GM19467 (cell line): ENCODE data around the gene ELOVL1.

Experiments used
- ATAC-seq: cut with Tn5 transposase; IDR thresholded peaks from one replicate; pipeline ENCODE4 v1.9.1; 2021; ENCODE audit warnings: mild to moderate bottlenecking, moderate library complexity; ENCODE audit not compliant: unreplicated experiment

ELOVL1 gene

DNA sequence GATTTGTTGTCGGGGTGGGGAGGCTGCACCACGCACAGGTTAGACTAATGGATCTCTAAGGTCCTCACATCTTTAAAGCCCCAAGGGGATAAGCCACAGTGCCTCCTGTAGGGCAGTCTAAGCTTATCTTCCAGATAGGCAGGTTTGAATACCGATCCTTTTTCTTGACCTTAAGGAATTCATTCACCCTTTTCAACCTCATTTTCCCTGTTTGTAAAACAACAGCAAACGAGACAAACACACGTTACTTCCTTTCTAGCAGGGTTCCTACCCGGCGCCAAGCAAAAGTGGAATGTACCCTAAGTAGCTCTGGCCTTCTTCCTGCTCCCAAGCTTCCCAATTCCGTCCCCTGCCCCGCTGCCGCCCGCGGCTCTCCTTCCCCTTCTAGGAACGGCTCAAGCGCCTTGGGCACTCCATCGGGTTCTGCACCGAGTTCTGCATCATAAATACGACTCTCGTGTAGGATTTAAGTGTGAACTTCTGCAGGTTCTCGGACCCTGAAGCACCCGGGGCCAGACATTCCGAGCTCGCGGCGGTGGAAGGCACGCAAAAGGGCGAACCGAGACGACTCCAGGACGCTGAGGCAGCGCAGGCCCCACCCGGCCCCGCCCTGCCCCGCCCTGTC lies 9.6 kb downstream of the ELOVL1 start:
- ATAC-seq = peak; percentile 8

DNA sequence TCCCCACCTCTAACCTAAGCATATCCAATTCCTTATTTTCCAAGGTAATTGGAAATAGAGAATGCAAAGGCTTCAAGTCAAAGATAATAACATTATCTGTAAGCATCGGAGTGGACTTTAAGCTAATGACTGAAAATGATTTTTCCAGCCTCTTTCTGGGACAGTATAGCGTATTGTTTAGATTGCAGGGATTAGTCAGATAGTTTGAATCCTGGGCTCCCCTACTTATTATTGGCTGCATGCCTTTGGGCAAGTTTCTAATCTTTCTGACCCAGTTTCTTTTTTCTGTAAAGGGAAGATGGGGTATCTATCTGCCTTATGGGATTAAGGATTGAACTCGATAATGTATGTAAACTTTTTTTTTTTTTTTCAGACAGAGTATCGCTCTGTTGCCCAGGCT lies 10.6 kb downstream of the ELOVL1 start:
- no peak for ATAC-seq

DNA sequence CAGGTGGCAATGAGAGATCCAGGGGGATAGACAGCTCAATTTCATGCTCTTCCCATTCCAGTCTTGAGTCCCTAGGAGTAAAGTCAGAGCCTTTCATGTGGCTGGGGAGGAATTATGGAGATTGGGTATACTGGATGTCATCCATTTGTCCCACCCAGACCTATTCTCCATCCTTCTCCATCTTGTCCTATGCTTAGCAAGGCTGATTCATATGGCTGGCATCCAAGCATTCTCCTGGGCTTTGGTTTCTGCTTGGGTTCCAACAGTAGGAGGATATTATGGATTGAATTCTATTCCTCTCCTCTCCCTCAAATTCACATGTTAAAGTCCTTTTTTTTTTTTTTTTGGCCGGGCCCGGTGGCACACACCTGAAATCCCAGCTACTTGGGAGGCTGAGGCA lies 12.9 kb downstream of the ELOVL1 start:
- no peak for ATAC-seq

DNA sequence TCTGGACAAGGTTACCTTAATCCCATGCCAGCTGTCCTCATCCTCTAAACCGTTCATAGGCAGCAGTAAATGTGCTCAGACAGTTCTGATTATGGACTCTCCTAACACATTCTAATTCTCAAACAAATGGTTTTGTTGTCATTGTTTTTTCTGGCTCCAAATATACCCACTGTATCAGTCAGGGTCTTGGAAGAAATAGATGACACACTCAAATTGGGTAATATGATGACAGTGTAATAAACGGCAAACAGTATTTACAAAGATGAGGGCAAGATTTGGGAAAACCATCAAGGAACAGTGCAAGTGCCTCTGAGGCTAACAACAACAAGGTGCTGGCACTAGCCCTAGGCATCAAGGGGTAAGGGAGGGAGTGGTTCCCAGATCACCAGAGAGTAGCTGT lies 13.3 kb downstream of the ELOVL1 start:
- no peak for ATAC-seq

DNA sequence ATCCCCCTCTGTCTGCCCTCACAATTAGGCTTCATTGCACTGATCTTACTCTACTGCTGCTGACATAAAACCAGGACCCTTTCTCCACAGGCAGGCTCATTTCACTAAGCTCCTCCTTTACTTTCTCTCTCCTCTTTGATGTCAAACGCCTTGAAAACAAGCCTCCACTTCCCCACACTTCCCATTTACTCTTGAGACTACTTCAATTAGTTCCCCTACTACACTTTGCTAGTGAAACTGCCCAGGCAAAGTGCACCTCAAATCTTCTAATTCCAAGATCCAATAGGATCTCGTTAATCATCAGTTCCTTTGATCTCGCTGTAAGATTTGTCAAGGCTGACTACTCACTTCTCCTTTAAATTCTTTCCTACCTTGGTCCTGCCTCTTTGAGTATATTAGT lies 14.9 kb downstream of the ELOVL1 start:
- no peak for ATAC-seq

DNA sequence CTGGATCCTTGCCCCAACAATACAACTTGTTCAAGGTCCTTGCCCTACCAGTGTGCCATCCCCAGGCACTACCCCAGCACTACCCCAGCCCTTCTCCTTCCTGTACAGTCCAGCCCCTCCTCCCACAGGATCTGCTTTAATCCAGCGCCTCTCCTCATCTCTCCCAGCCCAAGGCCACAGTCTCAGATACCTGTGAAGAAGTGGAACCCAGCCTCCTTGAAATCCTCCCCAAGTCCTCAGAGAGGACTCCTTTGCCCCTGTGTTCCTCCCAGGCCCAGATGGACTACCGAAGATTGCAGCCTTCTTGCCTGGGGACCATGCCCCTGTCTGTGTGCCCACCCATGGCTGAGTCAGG lies 15.5 kb downstream of the ELOVL1 start:
- no peak for ATAC-seq

DNA sequence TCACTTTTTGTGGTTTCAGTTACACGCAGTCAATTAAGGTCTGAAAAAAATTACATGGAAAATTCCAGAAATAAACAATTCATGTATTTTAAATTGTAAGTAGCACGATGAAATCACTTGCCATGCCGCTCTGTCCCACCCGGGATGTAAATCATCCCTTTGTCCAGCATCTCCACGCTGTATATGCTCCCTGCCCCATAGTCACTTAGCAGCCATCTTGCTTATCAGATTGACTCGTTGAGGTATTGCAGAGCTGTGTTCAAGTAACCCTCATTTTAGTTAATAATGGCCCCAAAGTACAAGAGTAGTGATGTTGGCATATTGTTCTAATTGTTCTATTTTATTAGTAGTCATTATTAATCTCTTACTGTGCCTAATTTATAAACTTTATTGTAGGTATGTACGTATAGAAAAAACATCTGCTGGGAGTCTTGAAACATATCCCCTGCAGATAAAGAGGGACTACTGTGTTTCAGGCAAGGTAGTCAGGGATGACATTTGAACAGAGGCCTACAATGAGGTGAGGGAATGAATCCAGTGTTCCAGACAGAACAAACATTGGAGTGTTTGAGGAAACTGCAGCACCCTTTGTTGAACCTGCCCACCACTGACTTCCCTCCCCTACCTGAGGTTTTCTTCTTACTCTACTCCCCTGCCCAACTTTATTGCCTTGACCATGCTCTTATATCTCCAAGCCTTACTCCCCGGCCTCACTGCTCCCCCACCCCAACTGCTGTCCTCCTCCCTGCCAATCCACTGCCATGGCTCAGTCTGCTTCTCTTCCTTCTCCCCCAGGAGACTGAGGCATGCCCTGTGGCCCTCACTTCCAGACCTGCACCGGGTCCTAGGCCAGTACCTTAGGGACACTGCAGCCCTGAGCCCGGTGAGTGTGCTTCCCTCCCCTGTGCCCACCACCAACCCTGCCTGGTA lies 16.1 kb downstream of the ELOVL1 start:
- no peak for ATAC-seq

DNA sequence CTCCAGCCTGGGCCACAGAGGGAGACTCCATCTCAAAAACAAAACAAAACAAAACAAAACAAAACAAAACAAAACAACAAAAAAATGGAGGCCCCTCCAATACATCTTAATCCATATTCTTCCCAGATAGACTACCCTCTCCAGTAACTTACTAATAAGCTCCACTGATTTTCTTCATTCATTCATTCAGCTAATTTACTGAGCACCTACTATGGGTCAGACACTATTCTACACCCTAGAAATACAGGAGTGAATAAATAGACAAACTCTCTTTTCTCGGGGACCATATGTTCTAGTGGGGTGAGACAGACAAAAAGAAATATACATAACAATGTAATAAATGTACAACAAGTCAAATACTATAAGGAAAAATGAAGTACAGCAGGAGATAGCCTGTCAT lies 16.8 kb downstream of the ELOVL1 start:
- no peak for ATAC-seq

DNA sequence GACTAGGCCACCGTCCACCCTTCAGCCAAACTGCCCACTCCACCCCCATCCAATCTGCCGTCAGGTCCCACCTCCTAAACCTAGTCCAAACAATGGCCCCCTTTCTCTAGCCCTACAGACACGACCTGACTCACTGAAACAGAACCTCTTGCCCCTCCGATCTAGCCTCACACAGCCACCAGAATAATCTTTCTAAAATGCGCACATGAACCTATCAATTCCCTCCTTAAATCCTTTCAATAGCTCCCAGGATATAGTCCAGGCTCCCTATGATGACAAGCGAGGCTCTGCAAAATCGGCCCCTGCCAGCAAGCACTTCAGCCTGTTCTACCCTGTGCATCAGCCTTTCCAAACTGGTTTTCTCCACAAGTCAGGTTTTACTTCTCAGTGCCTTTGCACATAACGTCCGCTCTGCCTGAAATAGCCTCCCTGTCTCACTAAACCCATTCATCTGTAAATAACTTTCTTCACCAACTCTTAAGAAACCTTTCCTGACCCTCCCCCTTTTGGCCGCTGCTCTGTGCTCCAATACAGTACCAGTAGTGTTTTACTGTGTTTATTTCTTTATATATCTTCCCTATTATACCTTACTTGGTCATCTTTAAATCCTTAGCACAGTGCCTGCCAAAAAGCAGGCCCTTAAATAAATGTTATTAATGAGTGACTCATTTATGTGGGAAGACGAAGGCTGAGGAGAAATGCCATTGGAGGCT lies 18.1 kb downstream of the ELOVL1 start:
- ATAC-seq = no peak

DNA sequence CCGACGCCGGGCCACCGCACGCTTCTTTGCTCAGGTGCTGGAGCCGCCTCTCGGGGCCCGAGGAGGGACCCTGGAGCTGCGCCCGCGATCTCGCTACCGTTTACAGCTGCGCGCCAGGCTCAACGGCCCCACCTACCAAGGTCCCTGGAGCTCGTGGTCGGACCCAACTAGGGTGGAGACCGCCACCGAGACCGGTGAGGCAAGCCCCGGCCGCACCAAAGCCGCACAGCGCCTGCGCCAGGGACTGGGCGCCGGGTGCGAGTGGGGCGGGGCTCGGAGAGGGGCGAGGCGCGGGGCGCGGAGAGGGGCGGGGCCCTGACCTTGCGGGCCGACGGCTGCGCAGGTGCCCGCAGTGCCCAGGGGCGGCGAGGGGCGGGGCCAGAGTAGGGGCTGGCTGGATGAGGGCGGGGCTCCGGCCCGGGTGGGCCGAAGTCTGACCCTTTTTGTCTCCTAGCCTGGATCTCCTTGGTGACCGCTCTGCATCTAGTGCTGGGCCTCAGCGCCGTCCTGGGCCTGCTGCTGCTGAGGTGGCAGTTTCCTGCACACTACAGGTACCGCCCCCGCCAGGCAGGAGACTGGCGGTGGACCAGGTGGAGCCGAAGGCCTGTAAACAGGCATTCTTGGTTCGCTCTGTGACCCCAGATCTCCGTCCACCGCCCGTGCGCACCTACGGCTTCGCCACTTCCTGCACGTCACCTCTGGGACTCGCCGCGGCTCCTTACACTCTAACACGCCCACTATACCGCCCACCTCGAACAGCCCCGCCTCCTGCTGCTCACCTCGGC lies 18.8 kb downstream of the ELOVL1 start:
- ATAC-seq = no peak

DNA sequence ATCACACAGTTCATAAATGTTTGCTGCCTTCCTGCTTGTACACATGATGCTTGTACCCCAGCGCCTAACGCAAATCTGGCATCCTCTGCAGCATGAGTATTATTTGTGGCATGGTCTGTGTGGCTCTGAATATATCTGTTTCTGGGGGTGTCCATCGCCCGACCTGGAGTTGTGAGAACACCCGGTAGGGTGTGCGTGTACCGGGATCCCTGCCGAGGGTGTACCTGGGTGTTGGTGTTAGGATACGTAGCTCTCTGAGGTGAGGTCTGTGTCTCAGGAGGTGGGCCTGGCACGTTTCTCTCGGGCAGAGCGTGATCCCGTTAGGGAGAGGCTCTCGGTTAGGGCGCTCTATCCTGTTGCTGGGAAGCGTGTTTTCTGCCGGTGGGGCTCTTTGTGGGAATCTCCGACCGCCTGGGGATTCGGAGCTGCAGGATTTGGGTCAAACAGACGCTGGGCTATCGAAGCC lies 19.4 kb downstream of the ELOVL1 start:
- no peak for ATAC-seq

DNA sequence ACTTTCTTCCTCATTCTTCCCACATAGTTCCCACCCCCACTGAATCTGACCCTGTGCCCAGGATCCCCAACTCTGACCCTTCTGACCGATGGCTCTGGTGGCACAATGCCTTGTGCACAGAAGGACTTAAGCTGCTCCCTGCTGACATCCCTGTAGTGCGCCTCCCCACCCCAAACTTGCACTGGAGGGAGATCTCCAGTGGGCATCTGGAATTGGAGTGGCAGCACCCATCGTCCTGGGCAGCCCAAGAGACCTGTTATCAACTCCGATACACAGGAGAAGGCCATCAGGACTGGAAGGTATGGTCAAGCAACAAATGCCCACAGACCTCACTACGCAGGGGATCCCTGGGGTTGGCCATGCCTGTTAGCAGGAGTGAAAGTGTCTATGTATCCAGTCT lies 21.2 kb downstream of the ELOVL1 start:
- ATAC-seq = no peak

DNA sequence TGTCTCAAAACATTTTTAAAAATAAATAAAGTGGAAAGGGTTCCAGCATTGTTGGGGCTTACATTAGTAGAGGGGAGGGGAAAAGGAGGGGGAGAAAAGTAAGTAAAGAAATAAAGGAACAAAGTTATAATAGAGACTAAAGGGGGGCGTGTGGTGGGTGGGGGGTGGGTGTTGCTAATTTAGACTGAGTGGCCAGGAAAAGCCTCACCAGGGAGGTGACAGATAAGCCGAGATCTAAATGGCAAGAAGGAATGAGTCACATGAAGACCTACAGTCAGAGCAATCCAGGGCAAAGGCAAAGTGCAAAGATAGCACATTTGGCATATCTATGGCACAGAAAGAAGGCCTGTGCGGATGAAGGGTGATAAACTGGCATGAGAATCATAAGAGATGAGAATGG lies 22.7 kb downstream of the ELOVL1 start:
- ATAC-seq = no peak

DNA sequence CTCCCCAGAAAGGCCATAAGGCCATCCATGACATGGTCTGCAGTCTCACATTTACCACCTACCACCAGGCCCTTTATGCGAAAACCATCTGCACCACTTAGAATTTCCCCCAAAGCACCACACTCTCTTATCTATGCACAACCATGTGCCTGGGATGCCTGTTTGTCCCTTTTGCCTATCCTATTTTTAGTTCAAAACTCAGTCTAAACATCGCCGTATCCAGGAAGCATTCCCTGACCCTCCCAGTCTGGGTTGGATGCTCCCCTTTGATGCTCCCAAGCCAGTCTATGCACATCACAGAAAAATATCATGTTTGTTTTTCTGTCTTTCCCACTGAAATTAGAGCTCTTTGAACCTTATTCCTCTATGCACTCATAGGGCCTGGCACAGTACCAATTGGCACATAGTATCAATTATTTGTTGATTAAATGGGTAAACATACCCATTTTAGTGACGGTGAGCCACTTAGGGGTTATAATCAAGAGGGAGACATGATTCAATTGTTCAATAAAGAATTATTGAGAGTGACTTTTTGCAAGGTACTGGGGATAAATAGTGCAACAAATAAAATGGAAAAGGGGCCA lies 23.5 kb downstream of the ELOVL1 start:
- no peak for ATAC-seq

DNA sequence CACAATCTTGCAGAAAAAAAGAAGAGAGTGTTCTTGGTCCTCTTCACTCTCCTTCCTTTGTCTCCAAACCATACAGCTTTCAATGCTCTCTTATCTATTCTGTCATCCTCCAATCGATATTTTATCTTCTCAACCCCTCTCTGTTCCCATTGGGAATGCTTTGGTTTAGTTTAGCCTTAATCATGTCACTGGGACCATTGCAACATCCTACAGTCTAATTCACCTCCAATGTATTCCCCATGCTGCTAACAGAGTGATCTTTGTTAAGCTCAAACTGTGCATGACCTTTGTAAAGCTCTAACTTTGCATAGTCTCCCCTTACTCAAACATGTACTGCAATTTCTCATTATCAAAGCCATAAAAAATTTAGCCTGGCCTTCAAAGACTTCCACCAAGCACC lies 27.3 kb downstream of the ELOVL1 start:
- ATAC-seq = no peak

DNA sequence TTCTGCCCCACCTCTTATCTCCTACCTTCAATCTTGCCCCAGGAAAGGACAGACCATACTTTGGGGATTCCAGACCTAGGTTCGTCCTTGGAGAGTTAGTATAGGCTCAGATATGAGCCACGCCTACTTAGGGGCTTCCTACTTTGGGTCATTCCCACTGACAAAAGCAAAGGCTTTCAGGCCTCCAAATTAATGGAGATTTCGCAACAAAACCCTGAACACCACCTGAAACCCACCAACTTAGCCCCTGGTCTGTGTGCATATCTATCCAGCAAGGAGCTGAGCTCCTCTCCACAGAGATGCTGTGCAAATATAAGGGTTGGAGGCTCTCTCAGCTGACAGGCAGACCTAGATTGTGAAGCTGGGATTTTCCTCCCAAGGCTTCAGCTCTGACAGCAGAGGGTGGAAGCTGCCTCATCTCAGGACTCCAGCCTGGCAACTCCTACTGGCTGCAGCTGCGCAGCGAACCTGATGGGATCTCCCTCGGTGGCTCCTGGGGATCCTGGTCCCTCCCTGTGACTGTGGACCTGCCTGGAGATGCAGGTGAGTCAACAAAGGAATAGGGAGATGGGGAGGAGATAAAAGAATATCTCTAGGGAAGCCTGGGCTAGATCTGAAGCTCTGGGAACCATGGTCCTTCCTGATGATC lies 28.1 kb downstream of the ELOVL1 start:
- no peak for ATAC-seq

DNA sequence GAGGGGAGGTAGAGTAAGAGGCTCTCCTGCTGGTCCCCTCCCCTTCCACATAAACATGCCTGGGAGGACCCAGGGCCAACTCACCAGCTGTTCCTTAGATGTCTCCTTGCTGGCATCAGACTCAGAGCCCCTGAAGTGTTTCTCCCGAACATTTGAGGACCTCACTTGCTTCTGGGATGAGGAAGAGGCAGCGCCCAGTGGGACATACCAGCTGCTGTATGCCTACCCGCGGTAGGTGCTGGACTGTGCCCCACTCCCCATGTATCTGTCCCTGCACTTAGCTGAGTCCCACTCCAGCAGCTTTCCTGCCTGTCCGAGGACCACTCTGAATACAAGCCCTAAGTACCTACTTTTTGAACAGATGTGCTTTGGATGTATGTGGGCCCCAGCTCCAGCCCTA lies 29.8 kb downstream of the ELOVL1 start:
- no peak for ATAC-seq

DNA sequence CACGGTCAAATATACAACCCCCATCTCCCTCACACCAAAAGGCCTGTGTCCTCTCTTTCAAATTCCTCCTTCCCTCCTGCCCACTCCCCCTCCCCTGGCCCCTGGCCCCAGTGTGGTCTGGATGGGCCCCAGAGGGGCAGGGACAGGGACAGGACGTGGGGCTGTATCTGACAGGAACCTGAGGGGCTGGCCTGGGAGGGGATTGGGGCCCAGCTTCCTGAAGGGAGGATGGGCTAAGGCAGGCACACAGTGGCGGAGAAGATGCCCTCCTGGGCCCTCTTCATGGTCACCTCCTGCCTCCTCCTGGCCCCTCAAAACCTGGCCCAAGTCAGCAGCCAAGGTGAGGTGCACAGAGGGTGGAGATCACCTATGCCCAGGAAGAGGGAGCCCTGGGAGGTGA lies 30.2 kb downstream of the ELOVL1 start, which contains the start of gene MPL:
Gene MPL (plus strand): TSS at position 231 of the 400 bp plus-strand sequence. CDS start 31 bp downstream, at position 262.
- ATAC-seq = no peak

DNA sequence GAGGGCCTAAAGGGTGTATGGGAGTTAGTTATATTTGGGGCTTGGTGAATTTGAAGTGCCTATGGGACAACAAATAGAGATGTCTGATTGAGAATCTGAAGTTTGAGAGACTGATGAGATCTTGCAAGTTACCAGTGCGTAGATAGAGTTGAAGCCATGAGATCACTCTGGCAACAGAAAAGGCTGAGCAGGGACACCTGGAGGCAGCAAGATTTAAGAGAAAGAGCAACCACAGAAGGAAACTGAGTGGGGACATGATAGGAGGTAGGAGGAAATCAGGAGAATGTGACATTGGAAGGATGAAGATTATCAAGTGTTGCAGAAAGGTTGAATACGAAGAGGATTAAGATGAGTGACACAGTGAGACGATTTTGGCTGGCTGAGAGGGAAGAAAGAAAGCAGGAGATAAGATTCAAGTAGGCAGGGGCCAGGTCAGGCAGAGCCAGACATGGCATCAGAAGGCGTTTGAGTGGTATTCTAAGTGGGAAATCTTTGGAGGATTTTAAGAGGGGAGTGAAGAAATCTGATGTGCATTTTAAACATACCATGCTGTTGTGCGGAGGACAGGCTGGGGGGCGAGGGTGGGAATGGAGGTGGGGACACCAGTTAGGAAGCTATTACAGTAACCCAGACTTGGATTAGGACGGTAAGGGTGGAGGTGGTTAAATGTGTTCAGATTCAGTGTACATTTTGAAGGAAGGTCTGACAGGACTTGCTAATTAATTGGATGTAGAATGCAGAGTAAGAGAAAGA lies 33.2 kb downstream of the ELOVL1 start:
- ATAC-seq = no peak
